PFSK-1 (cell line): Measurements from ENCODE around the gene USPL1.

Experiments
- FOXP2 ChIP-seq: optimal IDR thresholded peaks from 2 replicates; pipeline ENCODE3; 2011; ENCODE audit warnings: borderline replicate concordance, control low read depth, inconsistent platforms; ENCODE audit not compliant: insufficient read depth; ENCODE audit errors: extremely low read length, extremely low read depth
- POLR2AphosphoS5 ChIP-seq: IDR thresholded peaks from 2 replicates; pipeline ENCODE4 v1.6.1; 2012; ENCODE audit warnings: low read depth, mild to moderate bottlenecking, control low read depth, low read length, moderate library complexity
- SIN3A ChIP-seq: IDR thresholded peaks from 2 replicates; pipeline ENCODE4 v1.6.1; 2012; ENCODE audit warnings: mild to moderate bottlenecking, low read length, moderate library complexity, borderline replicate concordance; ENCODE audit not compliant: insufficient read depth
- TAF1 ChIP-seq: IDR thresholded peaks from 2 replicates; pipeline ENCODE4 v1.6.1; 2012; ENCODE audit warnings: low read length, control low read depth, borderline replicate concordance; ENCODE audit not compliant: insufficient read depth
- TF ChIP-seq, protein P1 (sequence below), 2 experiments: IDR thresholded peaks; 2 replicates each; pipeline versions ENCODE4 v1.6.1 to v1.8.0; 2011 to 2012; ENCODE audit warnings: low read depth in 2 of 2, low read length in 2 of 2, control low read depth in 1 of 2, inconsistent platforms in 1 of 2, mild to moderate bottlenecking in 1 of 2, moderate library complexity in 1 of 2; ENCODE audit not compliant: insufficient read depth in 1 of 2

Gene USPL1

DNA sequence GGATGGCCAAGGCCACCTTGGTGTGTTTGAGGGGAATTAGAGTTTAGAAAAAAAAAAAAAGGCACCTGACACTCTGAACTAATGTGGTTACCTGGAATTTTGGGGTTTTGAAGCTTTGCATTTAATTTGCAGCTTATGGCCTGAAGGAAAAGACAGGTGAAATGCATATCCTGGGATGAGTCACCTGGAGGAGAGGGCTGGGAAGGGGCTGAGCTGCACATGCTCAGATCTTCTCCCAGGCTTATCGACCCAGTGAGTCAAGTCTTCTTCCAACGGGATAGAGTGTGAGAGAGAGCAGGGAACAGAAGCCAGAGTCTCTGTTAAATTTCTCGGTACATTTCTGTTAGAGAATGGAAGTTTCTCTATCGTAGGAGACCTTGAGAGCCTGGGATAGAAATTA lies 88.0 kb downstream of the USPL1 start:
- no peak for TF ChIP-seq TAF1
- TF ChIP-seq POLR2AphosphoS5 = no peak
- TF ChIP-seq, protein P1, sequence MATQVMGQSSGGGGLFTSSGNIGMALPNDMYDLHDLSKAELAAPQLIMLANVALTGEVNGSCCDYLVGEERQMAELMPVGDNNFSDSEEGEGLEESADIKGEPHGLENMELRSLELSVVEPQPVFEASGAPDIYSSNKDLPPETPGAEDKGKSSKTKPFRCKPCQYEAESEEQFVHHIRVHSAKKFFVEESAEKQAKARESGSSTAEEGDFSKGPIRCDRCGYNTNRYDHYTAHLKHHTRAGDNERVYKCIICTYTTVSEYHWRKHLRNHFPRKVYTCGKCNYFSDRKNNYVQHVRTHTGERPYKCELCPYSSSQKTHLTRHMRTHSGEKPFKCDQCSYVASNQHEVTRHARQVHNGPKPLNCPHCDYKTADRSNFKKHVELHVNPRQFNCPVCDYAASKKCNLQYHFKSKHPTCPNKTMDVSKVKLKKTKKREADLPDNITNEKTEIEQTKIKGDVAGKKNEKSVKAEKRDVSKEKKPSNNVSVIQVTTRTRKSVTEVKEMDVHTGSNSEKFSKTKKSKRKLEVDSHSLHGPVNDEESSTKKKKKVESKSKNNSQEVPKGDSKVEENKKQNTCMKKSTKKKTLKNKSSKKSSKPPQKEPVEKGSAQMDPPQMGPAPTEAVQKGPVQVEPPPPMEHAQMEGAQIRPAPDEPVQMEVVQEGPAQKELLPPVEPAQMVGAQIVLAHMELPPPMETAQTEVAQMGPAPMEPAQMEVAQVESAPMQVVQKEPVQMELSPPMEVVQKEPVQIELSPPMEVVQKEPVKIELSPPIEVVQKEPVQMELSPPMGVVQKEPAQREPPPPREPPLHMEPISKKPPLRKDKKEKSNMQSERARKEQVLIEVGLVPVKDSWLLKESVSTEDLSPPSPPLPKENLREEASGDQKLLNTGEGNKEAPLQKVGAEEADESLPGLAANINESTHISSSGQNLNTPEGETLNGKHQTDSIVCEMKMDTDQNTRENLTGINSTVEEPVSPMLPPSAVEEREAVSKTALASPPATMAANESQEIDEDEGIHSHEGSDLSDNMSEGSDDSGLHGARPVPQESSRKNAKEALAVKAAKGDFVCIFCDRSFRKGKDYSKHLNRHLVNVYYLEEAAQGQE (IDR thresholded peaks at IDR 0.05; ENCODE audit: insufficient read depth in 1 of 2, low read depth in 2 of 2, low read length in 2 of 2) = no peak
- TF ChIP-seq FOXP2 = no peak
- TF ChIP-seq SIN3A = no peak

DNA sequence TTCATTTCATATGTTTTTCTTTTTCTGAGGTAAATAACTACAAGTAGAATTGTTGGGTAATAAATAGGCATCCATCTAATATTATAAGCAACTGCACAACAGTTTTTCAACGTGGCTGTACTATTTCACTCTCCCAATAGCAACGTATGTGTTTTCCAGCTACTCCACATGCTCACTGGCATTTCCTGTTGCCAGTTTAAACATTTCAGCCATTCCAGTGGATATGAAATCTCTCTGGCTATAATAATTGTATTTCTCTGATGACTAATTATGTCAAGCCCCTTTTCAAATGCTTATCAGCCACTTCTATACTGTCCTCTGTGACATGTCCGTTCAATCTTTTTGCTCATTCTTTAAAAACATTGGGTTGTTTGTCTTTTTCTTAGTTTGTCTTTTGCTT lies 90.8 kb downstream of the USPL1 start:
- no peak for TF ChIP-seq POLR2AphosphoS5
- TF ChIP-seq FOXP2 = no peak
- TF ChIP-seq TAF1 = no peak
- TF ChIP-seq SIN3A = no peak
- TF ChIP-seq, protein P1 (IDR thresholded peaks at IDR 0.05; ENCODE audit: insufficient read depth in 1 of 2, low read depth in 2 of 2, low read length in 2 of 2) = no peak
